HG03520 (cell line): ENCODE results near the gene SULT2A1.
"Not testable (repeated sequence)": the region's sequence is repeated elsewhere in the genome, so short reads cannot be mapped to it uniquely, and the experiment has no call there.

ENCODE experiments used
- ATAC-seq: cut with Tn5 transposase; IDR thresholded peaks from one replicate; pipeline ENCODE4 v1.9.1; 2021; ENCODE audit warnings: mild to moderate bottlenecking, moderate library complexity; ENCODE audit not compliant: unreplicated experiment

The SULT2A1 gene

GRCh38 chr19:47861630-47862029, 24.5 kb downstream of the SULT2A1 start:
- ATAC-seq, result no peak

- no peak for ATAC-seq
Measured at GRCh38 chr19:47860602-47861297, 25.4 kb downstream of the SULT2A1 start.

- not testable (repeated sequence) for ATAC-seq
Measured at GRCh38 chr19:47859838-47860237, 26.3 kb downstream of the SULT2A1 start.

GRCh38 chr19:47858646-47859285, 27.3 kb downstream of the SULT2A1 start, which contains the start of gene TPRX2:
Gene TPRX2 (plus strand): TSS chr19:47859235. CDS start chr19:47859247, 12 bp downstream.
- ATAC-seq, result not testable (repeated sequence)

GRCh38 chr19:47858231-47858630, 27.9 kb downstream of the SULT2A1 start:
- ATAC-seq, result not testable (repeated sequence)

GRCh38 chr19:47854459-47854858, 31.7 kb downstream of the SULT2A1 start:
- ATAC-seq, result no peak

DNA sequence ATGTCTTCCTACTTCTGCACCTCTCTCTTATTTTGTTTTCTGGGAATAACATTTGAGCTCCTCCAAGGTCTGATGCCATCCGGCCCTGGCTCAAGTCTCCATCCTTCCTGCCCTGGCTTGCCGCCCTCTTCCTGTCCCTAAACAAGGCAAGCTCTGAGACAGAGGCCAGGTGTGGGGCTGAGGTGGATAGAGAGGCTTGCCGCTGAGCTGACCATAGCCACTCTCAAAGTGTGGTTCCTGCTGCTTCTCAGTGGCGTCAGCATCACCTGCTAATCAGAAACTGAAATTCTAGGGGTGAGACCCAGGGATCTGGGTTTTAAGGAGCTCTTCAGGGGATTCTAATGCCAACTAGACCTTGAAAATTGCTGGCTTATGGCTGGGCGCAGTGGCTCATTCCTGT, 33.1 kb downstream of the SULT2A1 start:
- no peak for ATAC-seq

DNA sequence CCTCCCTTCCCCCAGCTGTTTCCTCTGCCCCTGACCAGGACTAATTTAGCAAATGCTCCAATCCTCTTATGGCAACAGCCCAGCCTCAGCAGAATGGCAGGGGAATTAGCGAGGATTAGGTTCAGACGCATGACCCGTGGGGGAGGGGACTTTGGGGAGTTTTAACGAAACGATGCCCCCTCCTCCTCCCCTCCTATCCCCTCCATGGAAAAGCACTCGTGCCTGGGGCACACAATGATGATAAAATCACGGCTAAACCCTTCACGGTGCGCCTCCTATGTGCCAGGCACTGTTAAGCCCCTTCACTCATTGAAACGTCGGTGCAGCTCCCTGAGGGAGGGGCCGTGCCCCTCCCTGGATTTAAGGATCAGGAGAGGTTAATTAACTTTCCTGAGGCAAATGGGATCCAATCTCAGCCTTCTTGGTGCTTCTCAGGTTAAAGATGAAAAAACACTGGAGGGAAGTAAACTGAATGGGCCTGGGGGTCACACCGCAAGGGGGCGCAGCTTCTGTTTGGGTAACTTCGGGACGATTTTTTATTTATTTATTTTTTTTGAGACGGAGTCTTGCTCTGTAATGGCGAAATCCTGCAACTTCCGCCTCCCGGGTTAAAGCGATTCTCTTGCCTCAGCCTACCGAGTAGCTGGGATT, 37.2 kb downstream of the SULT2A1 start:
- no peak for ATAC-seq

DNA sequence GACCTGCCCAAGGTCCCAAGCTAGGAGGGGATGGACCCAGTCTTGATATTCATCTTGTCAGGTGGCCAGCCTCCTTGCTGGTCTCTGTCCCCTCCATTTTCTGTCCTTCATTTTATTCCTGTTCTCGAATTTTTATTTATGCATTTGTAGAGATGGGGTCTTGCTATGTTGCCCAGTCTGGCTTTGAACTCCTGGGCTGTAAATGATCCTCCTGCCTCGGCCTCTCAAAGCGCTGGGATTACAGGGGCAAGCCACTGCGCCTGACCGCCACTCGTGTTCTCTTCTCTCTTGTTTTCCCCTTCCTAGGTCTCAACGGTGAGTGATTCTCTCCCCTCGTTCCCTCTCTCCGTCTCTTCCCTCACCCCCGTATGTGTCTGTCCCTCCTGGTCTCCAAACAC, 37.7 kb downstream of the SULT2A1 start:
- no peak for ATAC-seq

- ATAC-seq, result no peak
Measured at GRCh38 chr19:47842941-47843340, 43.2 kb downstream of the SULT2A1 start.

DNA sequence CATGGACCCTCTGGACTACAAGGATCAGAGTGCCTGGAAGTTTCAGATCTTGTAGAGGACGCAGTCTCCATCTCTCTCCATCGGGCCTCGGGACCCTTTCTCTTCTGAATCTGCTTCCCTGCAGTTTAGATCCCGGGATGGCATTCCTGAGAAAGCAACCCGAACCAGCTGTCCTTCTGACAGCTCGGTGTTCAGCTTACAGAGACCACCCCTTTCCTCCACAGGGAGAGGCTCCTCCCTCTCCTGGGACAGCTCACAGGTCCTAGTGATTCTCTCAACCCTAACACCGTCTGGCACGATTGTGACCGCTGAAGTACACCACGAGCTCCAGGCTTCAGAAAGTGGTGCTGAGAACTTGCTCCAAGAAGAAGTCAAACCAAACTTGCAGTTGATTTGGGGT, 46.2 kb downstream of the SULT2A1 start:
- ATAC-seq, result no peak

- no peak for ATAC-seq
Measured at GRCh38 chr19:47839411-47839810, 46.7 kb downstream of the SULT2A1 start.

DNA sequence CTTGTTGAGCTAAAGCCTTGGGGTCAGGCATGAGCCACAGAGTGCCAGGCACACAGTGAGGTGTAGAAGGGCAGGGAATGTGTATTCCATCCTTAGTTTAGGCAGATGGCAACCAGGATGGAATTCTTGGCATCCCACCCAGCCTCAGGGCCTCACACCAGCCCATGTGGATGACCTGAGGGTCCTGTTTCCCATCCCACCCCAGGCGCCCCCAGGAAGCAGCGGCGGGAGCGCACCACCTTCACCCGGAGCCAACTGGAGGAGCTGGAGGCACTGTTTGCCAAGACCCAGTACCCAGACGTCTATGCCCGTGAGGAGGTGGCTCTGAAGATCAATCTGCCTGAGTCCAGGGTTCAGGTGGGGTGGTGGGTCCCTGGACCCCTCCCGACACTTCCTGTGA, 50.1 kb downstream of the SULT2A1 start:
- ATAC-seq, result no peak

GRCh38 chr19:47832723-47833122, 53.4 kb downstream of the SULT2A1 start:
- ATAC-seq, result no peak

GRCh38 chr19:47826800-47827199, 59.3 kb downstream of the SULT2A1 start:
- no peak for ATAC-seq

DNA sequence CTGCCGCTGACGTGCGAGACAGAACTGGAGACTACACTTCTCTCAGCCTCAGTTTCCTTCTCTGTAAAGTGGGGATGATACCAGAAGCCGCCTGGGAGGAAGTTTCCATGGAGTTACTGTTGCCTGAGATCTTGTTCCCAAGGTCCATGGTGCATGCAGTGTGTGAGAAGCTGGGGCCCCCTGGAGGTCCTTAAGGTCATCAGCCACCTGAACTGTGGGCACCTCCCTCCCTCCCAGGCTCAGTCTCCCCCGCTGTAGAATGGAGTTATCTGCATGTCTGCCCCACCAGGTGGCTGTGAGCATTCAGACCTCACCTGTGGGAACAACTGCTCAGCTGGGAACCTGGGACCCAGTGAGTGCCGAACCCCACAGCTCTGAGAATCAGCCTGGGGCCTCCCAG, 61.7 kb downstream of the SULT2A1 start:
- ATAC-seq, result no peak

DNA sequence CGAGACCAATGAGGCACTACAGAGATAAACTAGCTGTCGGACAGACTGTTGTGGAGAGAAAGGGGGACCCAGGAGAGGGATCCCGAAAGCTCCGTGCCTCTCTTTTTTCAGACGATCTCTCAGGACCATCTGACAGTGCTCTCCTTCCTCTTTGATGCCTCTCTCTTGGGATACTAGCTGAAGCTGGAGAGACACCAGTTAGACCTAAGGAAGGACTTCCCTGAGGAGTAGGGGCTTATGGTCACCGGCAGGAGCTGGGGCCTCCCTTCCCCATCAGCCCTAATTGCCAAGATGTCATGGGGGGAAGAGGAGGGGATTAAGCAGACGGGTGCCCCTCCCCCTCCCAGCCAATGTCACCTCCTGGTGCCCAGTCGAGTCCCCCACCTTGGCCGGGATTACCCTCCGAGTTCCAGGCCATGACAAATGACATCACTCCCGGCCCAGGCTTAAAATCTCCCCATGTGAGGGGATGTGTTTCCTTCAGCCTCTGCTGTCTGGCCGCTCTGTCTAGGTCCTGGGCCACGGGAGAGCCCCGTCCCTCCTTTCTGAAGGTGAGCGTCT, 64.6 kb downstream of the SULT2A1 start, which contains the start of gene CRX:
CRX (plus strand) TSS at position 478 of the 561 bp plus-strand sequence. CDS start 12,507 bp downstream, outside the sequence.
- no peak for ATAC-seq
